HepG2 (cell line): ENCODE measurements around the gene EIF4G1. TPM values are rescaled to one million over a fixed set of nuclear protein-coding genes. Genes with fewer than 3 reads are reported as not detected.

Source experiments
- BORCS8-MEF2B ChIP-seq: sonication (generic); formaldehyde crosslinking; IDR thresholded peaks from 2 replicates; pipeline ENCODE4 v1.8.0; 2022; ENCODE audit warnings: mild to moderate bottlenecking, missing genetic modification reagents
- CREM ChIP-seq, 2 experiments: sonication (generic) in 1 of 2; formaldehyde crosslinking in 1 of 2; IDR thresholded peaks; 2 replicates each; pipeline versions ENCODE4 v1.4.0 to v1.6.1; 2016 to 2020; ENCODE audit warnings: antibody characterized with exemption in 1 of 2, mild to moderate bottlenecking in 1 of 2, missing genetic modification reagents in 1 of 2
- ERF ChIP-seq: IDR thresholded peaks from 2 replicates; pipeline ENCODE4 v1.6.1; 2018; ENCODE audit warnings: missing biosample characterization, missing genetic modification reagents
- HNF4G ChIP-seq, 2 experiments: sonication (generic) in 1 of 2; formaldehyde crosslinking in 1 of 2; IDR thresholded peaks; 2 replicates each; pipeline versions ENCODE4 v1.4.0 to v1.6.1; 2011 to 2020; ENCODE audit warnings: borderline replicate concordance in 2 of 2, low read depth in 2 of 2, mild to moderate bottlenecking in 2 of 2, low read length in 1 of 2, missing genetic modification reagents in 1 of 2, moderate library complexity in 1 of 2
- HNRNPL ChIP-seq: fragments of 200-400 bp; formaldehyde crosslinking; IDR thresholded peaks from 2 replicates; pipeline ENCODE4 v1.6.1; 2017; ENCODE audit warnings: mild to moderate bottlenecking, low read depth, low read length
- MBNL3 ChIP-seq: fragments of 250-450 bp; sonication (Bioruptor Pico); conservative IDR thresholded peaks from 2 replicates; pipeline ENCODE4 v1.8.0; 2022; ENCODE audit warnings: mild to moderate bottlenecking, inconsistent platforms
- MED13 ChIP-seq: sonication (generic); formaldehyde crosslinking; IDR thresholded peaks from 2 replicates; pipeline ENCODE4 v1.5.0; 2020; ENCODE audit warnings: missing genetic modification reagents
- PHF21A ChIP-seq: sonication (generic); formaldehyde crosslinking; IDR thresholded peaks from 2 replicates; pipeline ENCODE4 v1.5.0; 2020; ENCODE audit warnings: mild to moderate bottlenecking, missing genetic modification reagents
- RNF2 ChIP-seq: fragments of 450-650 bp; conservative IDR thresholded peaks from 2 replicates; pipeline ENCODE4 v1.6.1; 2016; ENCODE audit warnings: low read depth
- RXRB ChIP-seq: IDR thresholded peaks from 2 replicates; pipeline ENCODE4 v1.6.1; 2016; ENCODE audit warnings: borderline replicate concordance, missing genetic modification reagents, missing compliant biosample characterization
- SRY ChIP-seq: sonication (generic); formaldehyde crosslinking; IDR thresholded peaks from 2 replicates; pipeline ENCODE4 v1.8.0; 2022; ENCODE audit warnings: mild to moderate bottlenecking, missing genetic modification reagents
- TOE1 ChIP-seq: sonication (generic); formaldehyde crosslinking; IDR thresholded peaks from 2 replicates; pipeline ENCODE4 v1.4.0; 2020; ENCODE audit warnings: mild to moderate bottlenecking, missing genetic modification reagents
- ZFX ChIP-seq: sonication (generic); formaldehyde crosslinking; IDR thresholded peaks from 2 replicates; pipeline ENCODE4 v1.4.0; 2020; ENCODE audit warnings: mild to moderate bottlenecking, low read depth, missing genetic modification reagents, moderate library complexity
- ZFY ChIP-seq: sonication (generic); formaldehyde crosslinking; IDR thresholded peaks from 2 replicates; pipeline ENCODE4 v1.4.0; 2020; ENCODE audit warnings: missing genetic modification reagents
- ZNF570 ChIP-seq: sonication (generic); formaldehyde crosslinking; IDR thresholded peaks from 2 replicates; pipeline ENCODE4 v1.4.0; 2020; ENCODE audit warnings: mild to moderate bottlenecking, missing genetic modification reagents, borderline replicate concordance
- ZNF619 ChIP-seq: sonication (generic); formaldehyde crosslinking; IDR thresholded peaks from 2 replicates; pipeline ENCODE4 v1.4.0; 2020; ENCODE audit warnings: mild to moderate bottlenecking, missing genetic modification reagents
- ZNF768 ChIP-seq: sonication (generic); formaldehyde crosslinking; IDR thresholded peaks from 2 replicates; pipeline ENCODE4 v1.4.0; 2020; ENCODE audit warnings: missing genetic modification reagents
- polyA plus RNA-seq, 8 experiments: library from polyadenylated mRNA; depleted of rRNA in 3 of 8; stranded (reverse) in 7 of 8; unstranded in 1 of 8; fragments of >200 nt; fragmentation: Illumina TruSeq in 4 of 8; extraction: Trizol in 4 of 8; gene quantifications; 2 replicates each; pipeline versions ENCODE4 v1.2.1 to v1.2.3, GENCODE V29; 2011 to 2016; ENCODE audit warnings: low read depth in 4 of 8, missing spikeins in 1 of 8, mixed read lengths in 1 of 8; ENCODE audit not compliant: insufficient read depth in 1 of 8
- total RNA-seq, 5 experiments: library from RNA; depleted of rRNA; stranded (reverse); fragments of >200 nt; fragmentation: Illumina TruSeq; extraction: Trizol; gene quantifications; 2 replicates each; pipeline ENCODE4 v1.2.3, GENCODE V29; 2016; ENCODE audit warnings: low read depth in 1 of 5
- TF ChIP-seq, protein P1 (sequence below): sonication (generic); formaldehyde crosslinking; IDR thresholded peaks from 2 replicates; pipeline ENCODE4 v1.8.1; 2023; ENCODE audit warnings: missing genetic modification reagents, inconsistent platforms, borderline replicate concordance
- TF ChIP-seq, protein P2 (sequence below): sonication (generic); formaldehyde crosslinking; IDR thresholded peaks from 2 replicates; pipeline ENCODE4 v1.4.0; 2020; ENCODE audit warnings: missing genetic modification reagents
- TF ChIP-seq, protein P3 (sequence below): sonication (generic); formaldehyde crosslinking; IDR thresholded peaks from 2 replicates; pipeline ENCODE4 v1.5.1; 2020; ENCODE audit warnings: missing genetic modification reagents, mild to moderate bottlenecking, borderline replicate concordance
- TF ChIP-seq, protein P4 (sequence below): sonication (generic); formaldehyde crosslinking; IDR thresholded peaks from 2 replicates; pipeline ENCODE4 v1.4.0; 2020; ENCODE audit warnings: missing genetic modification reagents, borderline replicate concordance
- TF ChIP-seq, protein P5 (sequence below): sonication (generic); formaldehyde crosslinking; IDR thresholded peaks from 2 replicates; pipeline ENCODE4 v1.5.0; 2020; ENCODE audit warnings: missing genetic modification reagents

Gene EIF4G1
- total and polyA plus RNA-seq, 2 of the 13 experiments (the other 11 are each of a cell fraction or from before 2014, with no cell fraction given) = 208 to 213 TPM

DNA sequence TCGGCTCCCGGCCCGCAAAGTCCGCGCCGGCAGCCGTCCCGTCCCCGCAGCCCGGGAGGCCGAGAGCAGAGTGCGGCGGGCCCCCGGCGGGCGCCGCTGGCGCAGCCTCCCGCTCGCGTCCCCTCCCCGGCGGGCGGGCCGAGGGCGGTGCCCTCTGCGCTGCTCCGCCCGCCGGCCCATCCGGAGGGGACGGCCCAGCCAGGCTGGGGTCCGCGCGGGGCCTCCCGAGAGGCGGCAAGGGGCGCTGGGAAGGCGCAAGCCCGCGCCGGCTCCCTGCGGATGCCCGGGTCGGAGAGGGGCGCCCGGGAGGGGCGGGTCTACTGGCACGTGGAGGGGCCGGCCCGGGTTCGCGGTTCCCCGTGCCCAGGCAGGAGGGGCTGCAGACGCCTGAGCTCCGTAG lies 47.1 kb downstream of the EIF4G1 start, which contains the start of the genes CLCN2 and POLR2H (continued):
- no peak for TF ChIP-seq CREM (IDR thresholded peaks at IDR 0.05)
- TF ChIP-seq CREM (CRISPR knock-in tag; IDR thresholded peaks at IDR 0.05) = no peak
- TF ChIP-seq MBNL3 (CRISPR knock-in tag) = no peak
- TF ChIP-seq ZFY (CRISPR knock-in tag) = peak; percentile 84
- TF ChIP-seq, protein P1, sequence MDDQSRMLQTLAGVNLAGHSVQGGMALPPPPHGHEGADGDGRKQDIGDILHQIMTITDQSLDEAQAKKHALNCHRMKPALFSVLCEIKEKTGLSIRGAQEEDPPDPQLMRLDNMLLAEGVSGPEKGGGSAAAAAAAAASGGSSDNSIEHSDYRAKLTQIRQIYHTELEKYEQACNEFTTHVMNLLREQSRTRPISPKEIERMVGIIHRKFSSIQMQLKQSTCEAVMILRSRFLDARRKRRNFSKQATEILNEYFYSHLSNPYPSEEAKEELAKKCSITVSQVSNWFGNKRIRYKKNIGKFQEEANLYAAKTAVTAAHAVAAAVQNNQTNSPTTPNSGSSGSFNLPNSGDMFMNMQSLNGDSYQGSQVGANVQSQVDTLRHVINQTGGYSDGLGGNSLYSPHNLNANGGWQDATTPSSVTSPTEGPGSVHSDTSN (CRISPR knock-in tag) = no peak
- no peak for TF ChIP-seq HNF4G (IDR thresholded peaks at IDR 0.05; ENCODE audit: borderline replicate concordance, low read depth, low read length)
- no peak for TF ChIP-seq HNF4G (CRISPR knock-in tag; IDR thresholded peaks at IDR 0.05; ENCODE audit: borderline replicate concordance, low read depth)
- peak; percentile 73; the same call in 1 of the 2 replicates for TF ChIP-seq ZFX (CRISPR knock-in tag)
- TF ChIP-seq SRY (CRISPR knock-in tag) = peak; percentile 21; the same call in 1 of the 2 replicates
- no peak for TF ChIP-seq RXRB (CRISPR knock-in tag)
- TF ChIP-seq HNRNPL = no peak
- no peak for TF ChIP-seq ZNF768 (CRISPR knock-in tag)
- no peak; the same call in 1 of the 2 replicates for TF ChIP-seq ERF (CRISPR knock-in tag)
- no peak; the same call in 1 of the 2 replicates for TF ChIP-seq ZNF619 (CRISPR knock-in tag)
- TF ChIP-seq, protein P2, sequence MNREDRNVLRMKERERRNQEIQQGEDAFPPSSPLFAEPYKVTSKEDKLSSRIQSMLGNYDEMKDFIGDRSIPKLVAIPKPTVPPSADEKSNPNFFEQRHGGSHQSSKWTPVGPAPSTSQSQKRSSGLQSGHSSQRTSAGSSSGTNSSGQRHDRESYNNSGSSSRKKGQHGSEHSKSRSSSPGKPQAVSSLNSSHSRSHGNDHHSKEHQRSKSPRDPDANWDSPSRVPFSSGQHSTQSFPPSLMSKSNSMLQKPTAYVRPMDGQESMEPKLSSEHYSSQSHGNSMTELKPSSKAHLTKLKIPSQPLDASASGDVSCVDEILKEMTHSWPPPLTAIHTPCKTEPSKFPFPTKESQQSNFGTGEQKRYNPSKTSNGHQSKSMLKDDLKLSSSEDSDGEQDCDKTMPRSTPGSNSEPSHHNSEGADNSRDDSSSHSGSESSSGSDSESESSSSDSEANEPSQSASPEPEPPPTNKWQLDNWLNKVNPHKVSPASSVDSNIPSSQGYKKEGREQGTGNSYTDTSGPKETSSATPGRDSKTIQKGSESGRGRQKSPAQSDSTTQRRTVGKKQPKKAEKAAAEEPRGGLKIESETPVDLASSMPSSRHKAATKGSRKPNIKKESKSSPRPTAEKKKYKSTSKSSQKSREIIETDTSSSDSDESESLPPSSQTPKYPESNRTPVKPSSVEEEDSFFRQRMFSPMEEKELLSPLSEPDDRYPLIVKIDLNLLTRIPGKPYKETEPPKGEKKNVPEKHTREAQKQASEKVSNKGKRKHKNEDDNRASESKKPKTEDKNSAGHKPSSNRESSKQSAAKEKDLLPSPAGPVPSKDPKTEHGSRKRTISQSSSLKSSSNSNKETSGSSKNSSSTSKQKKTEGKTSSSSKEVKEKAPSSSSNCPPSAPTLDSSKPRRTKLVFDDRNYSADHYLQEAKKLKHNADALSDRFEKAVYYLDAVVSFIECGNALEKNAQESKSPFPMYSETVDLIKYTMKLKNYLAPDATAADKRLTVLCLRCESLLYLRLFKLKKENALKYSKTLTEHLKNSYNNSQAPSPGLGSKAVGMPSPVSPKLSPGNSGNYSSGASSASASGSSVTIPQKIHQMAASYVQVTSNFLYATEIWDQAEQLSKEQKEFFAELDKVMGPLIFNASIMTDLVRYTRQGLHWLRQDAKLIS (CRISPR knock-in tag) = no peak
- 0 out of 2 replicates have a peak, but pooled peaks have one; percentile 46 for TF ChIP-seq MED13 (CRISPR knock-in tag)
- no peak for TF ChIP-seq TOE1 (CRISPR knock-in tag)
- no peak for TF ChIP-seq ZNF570
- TF ChIP-seq, protein P3, sequence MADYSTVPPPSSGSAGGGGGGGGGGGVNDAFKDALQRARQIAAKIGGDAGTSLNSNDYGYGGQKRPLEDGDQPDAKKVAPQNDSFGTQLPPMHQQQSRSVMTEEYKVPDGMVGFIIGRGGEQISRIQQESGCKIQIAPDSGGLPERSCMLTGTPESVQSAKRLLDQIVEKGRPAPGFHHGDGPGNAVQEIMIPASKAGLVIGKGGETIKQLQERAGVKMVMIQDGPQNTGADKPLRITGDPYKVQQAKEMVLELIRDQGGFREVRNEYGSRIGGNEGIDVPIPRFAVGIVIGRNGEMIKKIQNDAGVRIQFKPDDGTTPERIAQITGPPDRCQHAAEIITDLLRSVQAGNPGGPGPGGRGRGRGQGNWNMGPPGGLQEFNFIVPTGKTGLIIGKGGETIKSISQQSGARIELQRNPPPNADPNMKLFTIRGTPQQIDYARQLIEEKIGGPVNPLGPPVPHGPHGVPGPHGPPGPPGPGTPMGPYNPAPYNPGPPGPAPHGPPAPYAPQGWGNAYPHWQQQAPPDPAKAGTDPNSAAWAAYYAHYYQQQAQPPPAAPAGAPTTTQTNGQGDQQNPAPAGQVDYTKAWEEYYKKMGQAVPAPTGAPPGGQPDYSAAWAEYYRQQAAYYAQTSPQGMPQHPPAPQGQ (CRISPR knock-in tag) = no peak
- no peak for TF ChIP-seq RNF2
- TF ChIP-seq BORCS8-MEF2B (CRISPR knock-in tag) = no peak
- TF ChIP-seq, protein P4, sequence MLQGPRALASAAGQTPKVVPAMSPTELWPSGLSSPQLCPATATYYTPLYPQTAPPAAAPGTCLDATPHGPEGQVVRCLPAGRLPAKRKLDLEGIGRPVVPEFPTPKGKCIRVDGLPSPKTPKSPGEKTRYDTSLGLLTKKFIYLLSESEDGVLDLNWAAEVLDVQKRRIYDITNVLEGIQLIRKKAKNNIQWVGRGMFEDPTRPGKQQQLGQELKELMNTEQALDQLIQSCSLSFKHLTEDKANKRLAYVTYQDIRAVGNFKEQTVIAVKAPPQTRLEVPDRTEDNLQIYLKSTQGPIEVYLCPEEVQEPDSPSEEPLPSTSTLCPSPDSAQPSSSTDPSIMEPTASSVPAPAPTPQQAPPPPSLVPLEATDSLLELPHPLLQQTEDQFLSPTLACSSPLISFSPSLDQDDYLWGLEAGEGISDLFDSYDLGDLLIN (CRISPR knock-in tag) = no peak
- peak; percentile 60; the same call in 1 of the 2 replicates for TF ChIP-seq PHF21A (CRISPR knock-in tag)
- TF ChIP-seq, protein P5, sequence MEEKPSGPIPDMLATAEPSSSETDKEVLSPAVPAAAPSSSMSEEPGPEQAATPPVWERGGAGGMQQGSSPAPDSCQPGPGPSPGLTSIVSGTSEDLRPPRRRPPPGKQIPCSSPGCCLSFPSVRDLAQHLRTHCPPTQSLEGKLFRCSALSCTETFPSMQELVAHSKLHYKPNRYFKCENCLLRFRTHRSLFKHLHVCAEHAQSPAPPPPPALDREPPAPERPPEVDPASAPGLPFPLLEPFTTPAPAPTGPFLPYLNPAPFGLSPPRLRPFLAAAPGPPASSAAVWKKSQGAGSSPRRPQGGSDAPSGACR (CRISPR knock-in tag) = no peak; the same call in 1 of the 2 replicates
